IMR-90 (cell line): Measurements from ENCODE around the gene GJC3. TPM values are rescaled to one million over a fixed set of nuclear protein-coding genes. Genes with fewer than 3 reads are reported as not detected.

Source experiments
- ATAC-seq: fragments of 200-7000 bp; cut with Tn5 transposase; 2 replicates; pipeline ENCODE4 v1.9.1; 2020; ENCODE audit warnings: low read depth, mild to moderate bottlenecking, moderate library complexity
- BruUV-seq: library from RNA; stranded (reverse); fragments of 400-500 nt; replicated peaks from 2 replicates; lab custom pipeline; 2021; lab: Mats Ljungman, UMichigan
- CTCF ChIA-PET: fragments of 300-600 bp; formaldehyde crosslinking; extraction: SDS; loops from one replicate; lab custom pipeline; 2021; ENCODE audit warnings: antibody characterized with exemption; lab: Yijun Ruan, JAX
- POLR2A ChIA-PET: fragments of 300-600 bp; sonication (Branson Sonifier 250); formaldehyde crosslinking; loops from one replicate; lab custom pipeline; 2022; ENCODE audit warnings: antibody characterized with exemption; ENCODE audit not compliant: unreplicated experiment; lab: Charles Lee
- DNase-seq: peaks from one replicate; pipeline ENCODE4 v3.0.0; 2013
- H2AFZ ChIP-seq: replicated peaks from 2 replicates; pipeline ENCODE3; 2013; ENCODE audit warnings: low read length, mild to moderate bottlenecking; ENCODE audit not compliant: poor library complexity
- H2AK5ac ChIP-seq: 2 replicates; pipeline ENCODE4 v1.6.1; 2013; ENCODE audit warnings: low read depth, low read length, inconsistent platforms
- H2AK9ac ChIP-seq: replicated peaks from 2 replicates; pipeline ENCODE3; 2013; ENCODE audit warnings: mild to moderate bottlenecking, low read depth, low read length, moderate library complexity; ENCODE audit not compliant: poor library complexity
- H2BK120ac ChIP-seq: 2 replicates; pipeline ENCODE4 v1.6.1; 2013; ENCODE audit warnings: low read depth, low read length, inconsistent platforms
- H2BK15ac ChIP-seq: 3 replicates; pipeline ENCODE4 v1.6.1; 2013; ENCODE audit warnings: low read depth, low read length, inconsistent platforms
- H2BK20ac ChIP-seq: 2 replicates; pipeline ENCODE4 v1.6.1; 2013; ENCODE audit warnings: low read depth, mild to moderate bottlenecking, inconsistent platforms, low read length, moderate library complexity
- H2BK5ac ChIP-seq: 2 replicates; pipeline ENCODE4 v1.6.1; 2013; ENCODE audit warnings: mild to moderate bottlenecking, low read depth, low read length, inconsistent platforms; ENCODE audit not compliant: poor library complexity, severe bottlenecking
- H3K14ac ChIP-seq: replicated peaks from 2 replicates; pipeline ENCODE4 v1.6.1; 2013; ENCODE audit warnings: low read depth, low read length, inconsistent platforms
- H3K18ac ChIP-seq: 2 replicates; pipeline ENCODE4 v1.6.1; 2013; ENCODE audit warnings: low read depth, low read length, control low read depth
- H3K23ac ChIP-seq: 2 replicates; pipeline ENCODE4 v1.6.1; 2013; ENCODE audit warnings: low read depth, low read length, inconsistent platforms
- H3K27ac ChIP-seq: 2 replicates; pipeline ENCODE4 v1.5.1; 2013; ENCODE audit warnings: mild to moderate bottlenecking, control low read depth, low read length; ENCODE audit not compliant: insufficient read depth
- H3K27me3 ChIP-seq: 2 replicates; pipeline ENCODE4 v1.6.1; 2013; ENCODE audit warnings: low read length; ENCODE audit not compliant: control insufficient read depth, insufficient read depth
- H3K36me3 ChIP-seq: 2 replicates; pipeline ENCODE4 v1.6.1; 2013; ENCODE audit warnings: low read length, mixed read lengths; ENCODE audit not compliant: control insufficient read depth, insufficient read depth
- H3K4ac ChIP-seq: 2 replicates; pipeline ENCODE4 v1.6.1; 2013; ENCODE audit warnings: low read depth, low read length, inconsistent platforms
- H3K4me1 ChIP-seq: 2 replicates; pipeline ENCODE4 v1.6.1; 2013; ENCODE audit warnings: low read length, mixed read lengths; ENCODE audit not compliant: control insufficient read depth, insufficient read depth
- H3K4me2 ChIP-seq: 2 replicates; pipeline ENCODE4 v1.6.1; 2013; ENCODE audit warnings: low read depth, mild to moderate bottlenecking, control low read depth, low read length, moderate library complexity
- H3K4me3 ChIP-seq: 2 replicates; pipeline ENCODE4 v1.5.1; 2013; ENCODE audit warnings: low read depth, mild to moderate bottlenecking, control low read depth, low read length, moderate library complexity; ENCODE audit not compliant: insufficient read depth
- H3K56ac ChIP-seq: 2 replicates; pipeline ENCODE4 v1.6.1; 2013; ENCODE audit warnings: low read length, inconsistent platforms; ENCODE audit not compliant: insufficient read depth; ENCODE audit errors: extremely low read depth
- H3K79me1 ChIP-seq, 2 experiments: 2 replicates each; pipeline ENCODE4 v1.6.1; 2013; ENCODE audit warnings: low read length in 2 of 2, inconsistent platforms in 1 of 2, low read depth in 1 of 2
- H3K9ac ChIP-seq: 2 replicates; pipeline ENCODE4 v1.6.1; 2013; ENCODE audit warnings: low read depth, low read length, control low read depth
- H3K9me1 ChIP-seq: 2 replicates; pipeline ENCODE4 v1.6.1; 2013; ENCODE audit warnings: low read length, inconsistent platforms; ENCODE audit not compliant: insufficient read depth
- H3K9me3 ChIP-seq: 2 replicates; pipeline ENCODE4 v1.6.1; 2013; ENCODE audit warnings: low read length; ENCODE audit not compliant: control insufficient read depth, insufficient read depth
- H4K20me1 ChIP-seq: 2 replicates; pipeline ENCODE4 v1.6.1; 2013; ENCODE audit warnings: low read length, inconsistent platforms; ENCODE audit not compliant: insufficient read depth
- H4K5ac ChIP-seq: 2 replicates; pipeline ENCODE4 v1.6.1; 2013; ENCODE audit warnings: mild to moderate bottlenecking, low read depth, low read length, control low read depth
- H4K8ac ChIP-seq, 2 experiments: 2 replicates each; pipeline ENCODE4 v1.6.1; 2013; ENCODE audit warnings: low read depth in 2 of 2, low read length in 2 of 2, control low read depth in 1 of 2, inconsistent platforms in 1 of 2
- H4K91ac ChIP-seq: 2 replicates; pipeline ENCODE4 v1.6.1; 2013; ENCODE audit warnings: low read depth, low read length, inconsistent platforms; ENCODE audit not compliant: insufficient read depth
- CHD1 ChIP-seq: IDR thresholded peaks from 2 replicates; pipeline ENCODE4 v1.6.1; 2012; ENCODE audit warnings: low read depth, low read length, improper control_type of control experiment
- ELK1 ChIP-seq: fragments of 150-350 bp; IDR thresholded peaks from 2 replicates; pipeline ENCODE4 v1.6.1; 2016; ENCODE audit warnings: low read depth, mild to moderate bottlenecking, low read length, moderate library complexity, borderline replicate concordance
- FOS ChIP-seq: fragments of 150-350 bp; IDR thresholded peaks from 2 replicates; pipeline ENCODE4 v1.6.1; 2016; ENCODE audit warnings: low read depth, low read length
- MAFK ChIP-seq: IDR thresholded peaks from 2 replicates; pipeline ENCODE4 v1.6.1; 2012; ENCODE audit warnings: low read depth, low read length, improper control_type of control experiment
- MAZ ChIP-seq: IDR thresholded peaks from 2 replicates; pipeline ENCODE4 v1.6.1; 2012; ENCODE audit warnings: low read depth, mild to moderate bottlenecking, low read length, improper control_type of control experiment, moderate library complexity, borderline replicate concordance
- MXI1 ChIP-seq: IDR thresholded peaks from 2 replicates; pipeline ENCODE4 v1.6.1; 2012; ENCODE audit warnings: low read depth, mild to moderate bottlenecking, low read length, moderate library complexity, borderline replicate concordance
- NFE2L2 ChIP-seq: fragments of 150-350 bp; IDR thresholded peaks from 2 replicates; pipeline ENCODE4 v1.6.1; 2016; ENCODE audit warnings: low read depth, mild to moderate bottlenecking, low read length
- RCOR1 ChIP-seq: IDR thresholded peaks from 2 replicates; pipeline ENCODE4 v1.6.1; 2012; ENCODE audit warnings: mild to moderate bottlenecking, low read length, improper control_type of control experiment; ENCODE audit not compliant: insufficient replicate concordance
- SMC3 ChIP-seq: fragments of 150-350 bp; IDR thresholded peaks from 2 replicates; pipeline ENCODE4 v1.6.1; 2016; ENCODE audit warnings: low read depth, mild to moderate bottlenecking, antibody characterized with exemption, low read length, moderate library complexity
- USF2 ChIP-seq: fragments of 150-350 bp; IDR thresholded peaks from 2 replicates; pipeline ENCODE4 v1.6.1; 2017; ENCODE audit warnings: mild to moderate bottlenecking, antibody characterized with exemption, low read length, low read depth
- WGBS, 2 experiments: methylation state at CpG; one replicate each; pipeline versions ENCODE4 v1.1.5 to v1.1.7; 2013; ENCODE audit warnings: missing lambda C conversion rate in 2 of 2; ENCODE audit not compliant: insufficient read length in 1 of 2; ENCODE audit errors: extremely low coverage in 2 of 2; 5-methylcytosine and 5-hydroxymethylcytosine counted together
- dilution Hi-C: fragments of 300-500 bp; cut with HindIII; formaldehyde crosslinking; loops from one replicate; pipeline ENCODE4 v1.14.3; 2018; ENCODE audit warnings: low sequenced_read_pairs; ENCODE audit not compliant: unreplicated experiment
- in situ Hi-C: fragments of 300-500 bp; cut with MboI; formaldehyde crosslinking; loops from 3 replicates; pipeline ENCODE4 v1.14.3; 2019; ENCODE audit warnings: low sequenced_read_pairs, inconsistent platforms, mixed read lengths
- intact Hi-C: fragments of 100-400 bp; cut with micrococcal nuclease; formaldehyde crosslinking; loops from 2 replicates; pipeline ENCODE4 v1.10.0; 2022
- polyA plus RNA-seq, 3 experiments: library from polyadenylated mRNA; depleted of rRNA; stranded (reverse); fragments of >200 nt; gene quantifications; 2 replicates each; pipeline ENCODE4 v1.2.3, GENCODE V29; 2012; ENCODE audit warnings: low replicate concordance in 1 of 3
- total RNA-seq: library from RNA; depleted of rRNA; stranded (reverse); fragments of >200 nt; gene quantifications from 2 replicates; pipeline ENCODE4 v1.2.3, GENCODE V29; 2012
- TF ChIP-seq, protein P1 (sequence below): conservative IDR thresholded peaks from 2 replicates; pipeline ENCODE4 v1.5.1; 2012; ENCODE audit warnings: mild to moderate bottlenecking, low read depth, low read length, improper control_type of control experiment

Gene GJC3
- total and polyA plus RNA-seq, 2 of the 4 experiments (the other 2 are of a cell fraction): not detected

- H3K9me3 ChIP-seq: no peaks in the 10 kb centered on the region
- ChIA-PET CTCF (no interaction called here), POLR2A (no interaction called here)
- WGBS, 2 experiments: 69% methylated on average over 3 of the region's 5 CpGs; no CpG with 5 or more reads in 1 of the 2 experiments
- no peaks in the 10 kb centered on the region; the same call in 1 of the 2 replicates for H3K9me1 ChIP-seq
- dilution Hi-C loops: no loop called here
- no peak overlapping the region for H4K8ac ChIP-seq
- no peak overlapping the region for H2BK5ac ChIP-seq
- H3K23ac ChIP-seq: no peak overlapping the region
- H3K4me1 ChIP-seq: no peaks in the 10 kb centered on the region
- H3K56ac ChIP-seq: no peak overlapping the region
- no peak overlapping the region for H3K4ac ChIP-seq
- H3K4me3 ChIP-seq: no peak overlapping the region
- no peak overlapping the region for H2AK5ac ChIP-seq
- TF ChIP-seq ELK1 (no peak), NFE2L2 (no peak), USF2 (no peak), SMC3 (no peak), RCOR1 (no peak), FOS (no peak), MAFK (no peak), MXI1 (no peak), CHD1 (no peak), MAZ (no peak)
- TF ChIP-seq, protein P1, sequence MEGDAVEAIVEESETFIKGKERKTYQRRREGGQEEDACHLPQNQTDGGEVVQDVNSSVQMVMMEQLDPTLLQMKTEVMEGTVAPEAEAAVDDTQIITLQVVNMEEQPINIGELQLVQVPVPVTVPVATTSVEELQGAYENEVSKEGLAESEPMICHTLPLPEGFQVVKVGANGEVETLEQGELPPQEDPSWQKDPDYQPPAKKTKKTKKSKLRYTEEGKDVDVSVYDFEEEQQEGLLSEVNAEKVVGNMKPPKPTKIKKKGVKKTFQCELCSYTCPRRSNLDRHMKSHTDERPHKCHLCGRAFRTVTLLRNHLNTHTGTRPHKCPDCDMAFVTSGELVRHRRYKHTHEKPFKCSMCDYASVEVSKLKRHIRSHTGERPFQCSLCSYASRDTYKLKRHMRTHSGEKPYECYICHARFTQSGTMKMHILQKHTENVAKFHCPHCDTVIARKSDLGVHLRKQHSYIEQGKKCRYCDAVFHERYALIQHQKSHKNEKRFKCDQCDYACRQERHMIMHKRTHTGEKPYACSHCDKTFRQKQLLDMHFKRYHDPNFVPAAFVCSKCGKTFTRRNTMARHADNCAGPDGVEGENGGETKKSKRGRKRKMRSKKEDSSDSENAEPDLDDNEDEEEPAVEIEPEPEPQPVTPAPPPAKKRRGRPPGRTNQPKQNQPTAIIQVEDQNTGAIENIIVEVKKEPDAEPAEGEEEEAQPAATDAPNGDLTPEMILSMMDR: no peak
- no peak overlapping the region for H2AFZ ChIP-seq
- no peaks in the 10 kb centered on the region for H3K27me3 ChIP-seq
- no peaks in the 10 kb centered on the region for H4K20me1 ChIP-seq
- DNase-seq: no peak
- no peak overlapping the region for H3K18ac ChIP-seq
- H3K9ac ChIP-seq: no peak overlapping the region
- H2BK120ac ChIP-seq: no peak overlapping the region
- no peak overlapping the region for H4K5ac ChIP-seq
- H4K91ac ChIP-seq: no peak overlapping the region
- ATAC-seq: no peak
- H2BK20ac ChIP-seq: no peak overlapping the region
- no peak overlapping the region for H3K14ac ChIP-seq
- no peak overlapping the region for H2BK15ac ChIP-seq
- H2AK9ac ChIP-seq: no peak overlapping the region
- H3K27ac ChIP-seq: no peak overlapping the region
- in situ Hi-C loops: no loop called here
- H3K79me1 ChIP-seq: no peaks in the 10 kb centered on the region
- no TSS peak for BruUV-seq
- intact Hi-C loops: loop anchor here (10.0 kb wide), 1 partner anchor 258 kb away; no protein-coding TSS in a partner anchor
- peaks cover 10% of the 10 kb centered on the region for H3K36me3 ChIP-seq
- no peak overlapping the region for H3K4me2 ChIP-seq
Observed at GRCh38 chr7:99893280-99893679, 36.1 kb downstream of the GJC3 start.
